A172 (cell line): ENCODE results near the gene DENND1B. TPM values are rescaled to one million over a fixed set of nuclear protein-coding genes. Genes with fewer than 3 reads are reported as not detected.
A peak's percentile ranks its signal among the peaks of the same experiment; 100 is the strongest.
"Not testable (repeated sequence)": the region's sequence is repeated elsewhere in the genome, so short reads cannot be mapped to it uniquely, and the experiment has no call there.

ENCODE experiments used
- DNase-seq: peaks from one replicate; pipeline ENCODE4 v3.0.0-alpha.2; 2015; ENCODE audit warnings: low spot score
- total RNA-seq: library from RNA; depleted of rRNA; stranded (reverse); fragments of >200 nt; shearing (Covaris generic); gene quantifications from 2 replicates; pipeline ENCODE4 v1.2.3, GENCODE V29; 2014

Gene DENND1B
- total RNA-seq, 1 experiment from 2014 or later: 16.1 TPM

- no peak for DNase-seq
Measured at GRCh38 chr1:197553281-197553680, 222.0 kb downstream of the DENND1B start.

- DNase-seq: no peak
Measured at GRCh38 chr1:197546989-197547388, 228.3 kb downstream of the DENND1B start.

GRCh38 chr1:197544553-197544952 is 230.7 kb downstream of the DENND1B start:
- DNase-seq: no peak

GRCh38 chr1:197544130-197544529 is 231.2 kb downstream of the DENND1B start:
- DNase-seq: no peak

- DNase-seq: no peak
Measured at GRCh38 chr1:197541411-197541810, 233.9 kb downstream of the DENND1B start.

- peak; percentile 9 for DNase-seq
Measured at GRCh38 chr1:197526736-197527371, 248.4 kb downstream of the DENND1B start.

GRCh38 chr1:197521118-197521739 is 254.1 kb downstream of the DENND1B start:
- DNase-seq: peak; percentile 42

- DNase-seq: peak; percentile 8
Measured at GRCh38 chr1:197519741-197520334, 255.4 kb downstream of the DENND1B start.

- no peak for DNase-seq
Measured at GRCh38 chr1:197515421-197515820, 259.9 kb downstream of the DENND1B start.

- no peak for DNase-seq
Measured at GRCh38 chr1:197510691-197511378, 264.4 kb downstream of the DENND1B start.

GRCh38 chr1:197496722-197497121 is 278.6 kb downstream of the DENND1B start:
- DNase-seq: no peak

- DNase-seq: not testable (repeated sequence)
Measured at GRCh38 chr1:197491505-197491904, 283.8 kb downstream of the DENND1B start.

- no peak for DNase-seq
Measured at GRCh38 chr1:197486946-197487345, 288.3 kb downstream of the DENND1B start.

- DNase-seq: no peak
Measured at GRCh38 chr1:197485790-197486189, 289.5 kb downstream of the DENND1B start.

- peak; percentile 47 for DNase-seq
Measured at GRCh38 chr1:197481101-197481500, 294.2 kb downstream of the DENND1B start.

GRCh38 chr1:197480446-197480845 is 294.8 kb downstream of the DENND1B start:
- no peak for DNase-seq

- DNase-seq: no peak
Measured at GRCh38 chr1:197472141-197472540, 303.1 kb downstream of the DENND1B start.

GRCh38 chr1:197471248-197471985 is 303.9 kb downstream of the DENND1B start:
- no peak for DNase-seq

- no peak for DNase-seq
Measured at GRCh38 chr1:197470330-197470729, 304.9 kb downstream of the DENND1B start.

GRCh38 chr1:197469620-197470210 is 305.6 kb downstream of the DENND1B start:
- DNase-seq: no peak

- DNase-seq: no peak
Measured at GRCh38 chr1:197468543-197469175, 306.6 kb downstream of the DENND1B start.
